HT-29 (cell line): ENCODE measurements around the gene CCDC33. TPM values are rescaled to one million over a fixed set of nuclear protein-coding genes. Genes with fewer than 3 reads are reported as not detected.
"Not testable (repeated sequence)": the region's sequence is repeated elsewhere in the genome, so short reads cannot be mapped to it uniquely, and the experiment has no call there.

Experiments used
- DNase-seq: peaks from one replicate; pipeline ENCODE4 v3.0.0-alpha.2; 2015; ENCODE audit warnings: low spot score
- total RNA-seq: library from RNA; depleted of rRNA; stranded (reverse); fragments of >200 nt; shearing (Covaris generic); gene quantifications from 2 replicates; pipeline ENCODE4 v1.2.3, GENCODE V29; 2014

Gene CCDC33
- total RNA-seq, 1 experiment from 2014 or later: 17.0 TPM

DNA sequence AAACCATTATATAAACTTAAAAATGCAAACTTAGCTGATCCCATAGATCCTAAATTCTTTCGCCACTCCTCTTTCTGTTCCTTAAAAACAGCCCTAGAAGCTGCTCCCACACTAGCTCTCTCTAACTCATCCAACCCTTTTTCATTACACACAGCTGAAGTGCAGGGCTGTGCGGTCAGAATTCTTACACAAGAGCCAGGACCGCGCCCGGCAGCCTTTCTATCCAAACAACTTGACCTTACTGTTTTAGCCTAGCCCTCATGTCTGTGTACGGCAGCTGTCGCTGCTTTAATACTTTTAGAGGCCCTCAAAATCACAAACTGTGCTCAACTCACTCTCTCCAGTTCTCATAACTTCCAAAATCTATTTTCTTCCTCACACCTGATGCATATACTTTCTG, 121.4 kb downstream of the CCDC33 start:
- not testable (repeated sequence) for DNase-seq

DNA sequence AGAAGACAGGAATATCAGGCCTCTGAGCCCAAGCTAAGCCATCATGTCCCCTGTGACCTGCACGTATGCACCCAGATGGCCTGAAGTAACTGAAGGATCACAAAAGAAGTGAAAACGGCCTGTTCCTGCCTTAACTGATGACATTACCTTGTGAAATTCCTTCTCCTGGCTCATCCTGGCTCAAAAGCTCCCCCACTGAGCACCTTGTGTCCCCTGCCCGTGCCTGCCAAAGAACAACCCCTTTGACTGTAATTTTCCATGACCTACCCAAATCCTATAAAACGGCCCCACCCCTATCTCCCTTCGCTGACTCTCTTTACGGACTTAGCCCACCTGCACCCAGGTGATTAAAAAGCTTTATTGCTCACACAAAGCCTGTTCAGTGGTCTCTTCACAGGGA, 123.2 kb downstream of the CCDC33 start:
- DNase-seq: not testable (repeated sequence)

DNA sequence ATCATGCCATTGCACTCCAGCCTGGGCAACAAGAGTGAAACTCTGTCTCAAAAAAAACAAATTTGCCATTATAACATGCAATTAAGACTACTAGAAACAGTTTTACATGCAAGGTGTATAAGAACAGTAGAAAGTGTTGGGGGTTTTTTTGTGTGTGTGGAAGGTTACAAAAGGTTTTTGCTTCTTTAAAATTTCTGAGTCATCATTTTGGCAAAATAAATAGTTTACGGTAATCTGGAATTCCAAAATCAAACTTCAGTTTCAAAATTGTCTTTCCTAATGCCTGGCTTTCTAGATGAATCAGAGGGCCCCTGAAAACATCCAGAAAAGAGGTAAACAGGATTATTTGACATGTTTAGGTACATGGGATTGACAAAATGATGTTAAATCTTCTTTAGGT, 124.7 kb downstream of the CCDC33 start:
- not testable (repeated sequence) for DNase-seq

DNA sequence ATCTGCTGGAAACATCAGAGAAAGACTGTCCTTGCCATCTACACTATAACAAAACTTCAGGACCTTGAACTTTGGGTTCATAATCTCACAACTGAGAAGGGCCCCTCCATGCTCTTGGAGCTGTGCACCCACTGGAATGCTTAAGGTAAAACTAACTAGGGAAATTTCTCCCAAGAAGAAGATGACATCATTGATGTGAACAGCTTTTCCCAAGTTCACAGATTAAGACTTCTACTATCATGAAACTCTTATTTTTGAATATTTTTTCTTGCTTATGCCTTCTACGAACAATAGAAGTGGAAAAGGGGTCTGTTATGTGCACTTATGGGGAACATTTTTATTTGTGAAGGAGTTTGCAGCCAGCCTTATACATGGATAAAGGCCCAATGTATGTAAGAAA, 126.4 kb downstream of the CCDC33 start:
- DNase-seq: no peak

DNA sequence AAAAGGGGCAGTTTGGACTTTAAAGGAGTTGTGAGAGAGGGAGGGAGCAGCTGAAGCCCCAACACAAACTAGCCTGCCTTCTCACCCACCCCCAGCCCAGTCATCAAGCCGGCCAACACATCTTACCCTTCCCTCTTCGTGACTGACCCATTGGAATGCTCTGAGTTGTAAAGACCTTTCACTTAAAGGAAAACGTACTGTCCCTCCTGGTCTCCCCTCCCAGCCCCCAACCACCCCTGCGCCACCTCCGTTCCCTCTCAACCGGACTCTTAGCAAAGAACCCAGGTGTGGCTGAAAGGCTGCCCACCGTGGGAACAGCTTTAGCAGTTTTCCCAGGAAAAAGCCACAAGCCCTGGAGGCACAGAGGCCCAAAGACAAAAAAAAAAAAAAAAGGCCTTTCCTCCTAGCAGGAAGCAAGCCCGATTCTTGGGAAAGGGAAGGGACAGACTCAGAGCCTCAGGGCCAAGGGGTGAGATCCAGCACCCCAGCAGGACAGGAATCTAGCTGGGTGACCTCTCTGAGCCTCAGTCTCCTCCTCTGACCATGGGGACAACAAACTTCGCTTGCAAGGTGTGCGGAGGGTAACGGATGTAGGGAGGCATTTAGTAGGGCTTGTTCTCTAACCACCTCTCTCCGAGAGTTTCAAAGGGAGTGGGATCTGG, 128.9 kb downstream of the CCDC33 start:
- DNase-seq: no peak

DNA sequence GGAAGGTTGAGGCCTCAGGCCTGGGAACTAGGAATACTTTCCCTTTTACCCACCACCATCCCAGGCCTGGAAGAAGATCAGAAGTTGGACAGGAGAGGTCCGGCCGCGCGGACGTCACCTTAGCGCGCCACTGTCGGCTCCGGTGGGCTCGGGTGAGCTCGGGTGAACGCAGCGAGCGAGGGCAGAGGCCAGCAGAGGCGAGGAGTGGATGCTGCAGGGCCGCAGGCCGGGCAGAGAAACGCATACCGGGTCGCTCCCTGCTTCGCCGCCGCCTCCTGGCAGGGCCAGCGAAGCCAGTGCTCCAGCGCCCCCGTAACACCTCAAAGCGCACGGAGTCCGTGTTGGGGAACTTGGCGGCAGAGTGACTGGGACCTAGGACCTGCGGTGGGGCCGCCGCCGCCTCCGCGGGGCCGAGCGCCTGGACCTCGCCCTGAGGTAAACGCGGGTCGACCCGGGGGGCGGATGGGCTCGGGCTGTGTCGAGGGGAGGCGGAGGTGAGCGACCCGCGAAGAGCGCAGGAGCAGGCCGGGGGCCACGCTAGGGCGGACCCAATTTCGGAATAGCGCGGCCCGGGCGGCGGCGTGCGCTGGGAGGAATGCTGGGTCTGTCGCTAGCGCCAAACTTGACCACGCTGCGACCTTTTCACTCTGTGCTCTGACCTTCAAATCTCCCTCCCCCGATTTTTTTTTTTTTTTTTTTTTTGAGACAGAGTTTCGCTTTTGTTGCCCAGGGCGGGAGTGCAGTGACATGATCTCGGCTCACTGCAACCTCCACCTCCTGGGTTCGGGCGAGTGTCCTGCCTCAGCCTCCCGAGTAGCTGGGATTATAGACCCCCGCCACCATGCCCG, 129.7 kb downstream of the CCDC33 start:
- DNase-seq: no peak

DNA sequence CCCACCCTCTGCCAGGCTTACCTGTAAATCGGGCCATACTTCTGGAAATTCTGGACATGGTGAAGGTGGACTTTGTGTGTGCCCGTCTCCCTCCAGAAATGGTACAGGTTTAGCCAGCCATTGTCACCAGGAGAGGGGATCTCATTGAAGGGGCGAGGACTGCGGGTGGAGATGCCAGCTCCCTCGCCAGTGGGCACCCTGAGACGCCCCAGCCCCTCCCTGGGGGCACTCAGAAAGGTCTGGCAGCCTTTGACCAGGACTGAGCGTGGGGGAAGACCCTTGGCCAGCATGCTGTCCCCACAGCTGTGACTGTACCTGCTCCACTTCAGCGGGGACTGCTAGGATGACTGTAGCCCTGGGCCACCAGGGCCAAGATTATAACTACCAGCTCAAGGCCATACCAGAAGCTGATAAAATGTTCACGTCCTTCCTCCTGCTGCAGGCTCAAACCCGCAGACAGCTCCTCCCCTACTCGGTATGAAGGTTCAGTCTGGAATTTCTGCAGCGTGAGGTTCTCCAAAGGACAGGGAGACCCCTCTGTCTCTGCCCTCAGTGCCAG, 131.2 kb downstream of the CCDC33 start, which contains the start of gene CYP11A1:
CYP11A1 (minus strand) TSS at position 351 of the 559 bp plus-strand sequence; CDS start at position 290, 61 bp downstream.
- no peak for DNase-seq

DNA sequence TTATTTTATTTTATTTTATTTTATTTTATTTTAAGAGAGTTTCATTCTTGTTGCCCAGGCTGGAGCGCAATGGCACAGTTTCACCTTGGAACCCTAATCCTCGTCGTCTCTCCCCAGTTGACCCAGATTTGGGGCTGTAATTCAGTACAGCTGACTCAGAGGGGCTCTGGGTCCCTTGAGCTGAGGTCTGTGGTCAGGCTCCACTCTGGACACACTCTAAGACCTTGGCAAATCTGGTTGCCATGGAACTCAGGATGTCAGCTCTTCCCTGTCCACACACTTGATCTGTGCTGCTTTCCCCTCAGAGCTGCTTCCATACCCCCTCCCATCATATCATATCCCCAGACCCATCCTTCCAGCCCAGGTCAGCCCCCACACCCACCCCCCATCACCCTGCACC, 132.0 kb downstream of the CCDC33 start:
- no peak for DNase-seq

DNA sequence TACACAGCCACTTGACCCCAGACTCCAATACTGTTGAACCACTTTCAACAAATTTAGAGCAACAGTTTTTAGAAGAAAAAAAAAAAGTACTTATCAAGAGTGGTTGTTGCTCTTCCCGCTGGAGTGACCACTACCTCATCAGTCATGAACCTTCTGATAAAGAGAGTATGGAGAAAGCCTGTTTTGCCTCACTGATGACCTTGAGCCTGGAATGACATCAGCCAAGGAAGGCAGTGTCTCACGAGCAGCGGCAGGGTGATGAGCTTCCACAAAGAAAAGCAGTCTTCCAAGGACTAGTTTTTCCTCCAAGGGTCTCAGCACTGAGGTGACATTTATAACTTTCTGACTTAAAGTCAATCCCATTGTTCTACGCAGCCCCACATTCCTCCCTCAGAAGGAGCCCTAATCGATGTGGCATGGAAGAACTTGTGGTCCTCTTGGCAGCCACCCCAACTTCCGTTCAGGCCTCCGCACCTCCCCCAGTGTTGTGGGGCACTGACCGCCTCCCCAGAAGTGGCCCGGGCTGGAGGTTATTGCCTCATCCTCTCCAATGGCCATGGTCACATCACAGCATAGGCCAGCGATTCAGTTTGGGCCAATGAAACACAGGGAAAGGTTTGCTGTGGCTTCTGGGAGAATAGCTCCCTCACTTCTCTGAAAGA, 133.1 kb downstream of the CCDC33 start:
- DNase-seq: no peak

DNA sequence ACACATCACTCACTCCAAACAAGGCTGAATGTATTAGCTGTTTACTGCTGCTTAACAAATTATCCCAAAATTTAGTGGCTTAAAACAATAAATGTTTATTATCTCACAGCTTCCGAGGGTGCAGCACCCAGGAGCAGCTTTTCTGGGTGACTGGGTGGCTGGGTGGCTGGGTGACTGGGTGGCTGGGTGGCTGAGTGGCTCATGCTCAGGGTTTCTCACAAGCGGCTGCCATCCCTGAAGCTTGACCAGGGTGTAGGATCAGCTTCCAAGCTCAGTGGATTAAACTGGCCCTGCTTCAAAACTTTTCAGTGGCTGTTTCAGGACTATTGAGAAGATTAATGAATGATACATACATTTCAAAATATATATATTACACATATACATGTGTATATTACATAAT, 133.6 kb downstream of the CCDC33 start:
- DNase-seq: no peak

DNA sequence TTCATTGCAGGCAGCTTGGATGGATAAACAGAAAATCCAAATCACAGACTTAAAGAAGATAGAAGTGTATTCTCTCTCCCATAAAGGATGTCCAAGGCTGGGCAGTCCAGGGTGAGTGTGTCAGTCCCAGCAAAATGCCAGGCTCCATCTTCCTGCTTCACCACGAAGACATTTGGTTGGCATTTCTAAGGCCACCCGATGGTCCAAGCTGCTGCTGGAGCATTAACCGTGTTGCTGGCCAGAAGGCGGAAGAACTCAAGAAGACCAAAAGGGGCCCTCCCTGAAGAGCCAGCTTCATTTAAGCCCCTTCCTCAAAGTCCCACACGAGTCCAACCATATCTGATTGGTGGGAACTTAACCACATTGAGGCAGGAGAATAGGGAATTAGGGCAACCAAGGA, 134.3 kb downstream of the CCDC33 start:
- no peak for DNase-seq

DNA sequence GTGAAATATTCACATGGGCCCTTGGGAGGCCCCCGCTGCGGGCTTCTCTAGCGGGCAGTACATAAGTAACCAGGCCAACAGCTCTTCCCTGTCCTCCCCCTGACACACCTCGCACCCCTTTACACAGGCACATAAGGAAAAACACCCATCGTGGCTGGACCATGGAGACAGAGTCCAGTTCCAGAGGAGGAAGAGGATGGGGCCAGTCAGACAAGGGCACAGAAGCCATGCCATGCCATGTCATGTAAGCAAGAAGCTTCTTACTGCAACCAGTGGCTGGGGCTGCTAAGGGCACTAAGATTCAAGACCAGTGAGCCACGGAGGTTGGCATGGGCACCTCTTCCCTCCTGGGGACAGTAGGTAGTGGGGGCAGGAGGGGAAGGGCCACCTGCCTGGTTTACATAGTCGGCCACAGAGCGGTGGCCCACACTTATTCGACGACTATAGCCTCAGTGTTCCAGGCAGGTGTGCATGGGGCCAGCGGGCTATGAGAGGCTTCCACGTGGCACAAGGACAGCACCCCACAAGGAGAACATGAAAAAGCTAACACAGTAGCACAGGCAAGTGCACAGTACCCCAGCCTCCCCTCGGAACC, 137.0 kb downstream of the CCDC33 start:
- no peak for DNase-seq

DNA sequence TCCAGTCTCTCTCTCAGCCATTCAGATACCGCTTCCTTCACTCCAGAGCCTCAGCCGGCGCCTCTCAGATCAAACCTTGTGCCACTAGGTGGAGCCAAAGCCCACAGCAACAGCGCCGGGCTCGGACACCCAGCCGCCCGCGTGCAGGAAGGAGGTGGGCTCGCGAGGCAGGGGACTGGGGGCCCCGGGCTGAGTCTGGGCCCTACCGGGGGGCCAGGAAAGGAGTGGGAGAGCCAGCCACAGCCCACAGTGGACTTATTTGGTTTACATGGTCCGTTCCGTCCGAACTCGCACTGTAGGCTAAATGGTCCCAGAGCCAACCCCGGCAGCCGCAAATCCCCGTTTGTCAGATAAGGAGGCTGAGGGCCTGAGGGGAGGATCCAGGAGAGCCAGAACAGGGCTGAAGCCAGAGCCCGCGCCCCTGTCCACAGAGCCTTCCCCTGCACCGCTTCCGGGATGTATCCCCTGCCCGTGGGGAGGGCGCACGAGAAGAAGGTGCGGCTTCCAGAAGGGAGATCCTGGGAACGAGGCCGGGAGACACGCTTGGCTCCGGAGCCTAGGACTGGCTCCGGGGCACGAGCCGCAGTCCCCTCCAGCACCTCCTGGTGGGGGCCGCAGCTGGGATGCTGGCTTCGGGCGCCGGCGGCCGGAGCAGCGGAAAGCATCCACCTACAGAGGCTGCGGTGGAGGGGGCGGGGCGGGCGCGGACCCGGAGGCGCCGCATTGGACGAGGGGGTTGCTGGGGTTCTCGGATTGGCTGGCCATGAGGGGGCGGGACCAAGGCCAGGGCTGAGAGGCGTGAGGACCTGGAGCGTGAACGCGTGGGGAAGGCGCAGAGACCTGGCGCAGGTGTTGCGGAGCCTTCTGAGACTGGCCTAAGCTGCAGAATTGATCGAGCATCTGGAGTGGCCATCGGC, 137.9 kb downstream of the CCDC33 start:
- peak; percentile 95 for DNase-seq

DNA sequence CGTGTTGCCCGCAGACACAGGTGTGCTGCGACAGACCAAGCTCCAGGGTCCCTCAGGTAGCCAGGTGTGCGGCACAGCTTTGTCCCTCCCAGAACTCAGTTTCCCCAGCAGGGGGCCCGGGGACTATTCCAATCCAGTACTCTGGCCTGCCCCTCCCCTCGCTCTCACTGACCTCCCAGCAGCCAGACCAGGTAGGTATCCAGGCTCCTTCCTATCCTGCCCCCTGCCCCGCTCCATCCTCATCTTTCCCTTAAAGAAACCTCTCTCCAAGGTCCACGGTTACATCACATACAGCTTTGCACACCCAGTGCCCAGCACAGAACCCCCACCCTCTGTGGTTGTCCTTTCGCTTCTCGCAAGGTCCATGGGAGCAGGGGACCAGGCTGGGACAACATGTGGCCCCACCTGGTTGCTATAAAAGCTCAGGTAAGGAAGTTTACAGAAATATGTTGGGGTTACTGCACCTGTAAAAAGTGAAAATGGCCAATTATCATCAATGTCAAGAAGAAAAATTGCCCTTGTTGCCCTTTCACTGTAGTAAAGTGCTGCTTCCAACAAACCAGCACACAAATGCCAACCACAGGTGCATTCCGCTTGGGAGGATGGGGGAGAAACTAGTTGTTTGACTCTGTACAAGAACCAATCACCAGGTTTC, 138.6 kb downstream of the CCDC33 start:
- no peak for DNase-seq

DNA sequence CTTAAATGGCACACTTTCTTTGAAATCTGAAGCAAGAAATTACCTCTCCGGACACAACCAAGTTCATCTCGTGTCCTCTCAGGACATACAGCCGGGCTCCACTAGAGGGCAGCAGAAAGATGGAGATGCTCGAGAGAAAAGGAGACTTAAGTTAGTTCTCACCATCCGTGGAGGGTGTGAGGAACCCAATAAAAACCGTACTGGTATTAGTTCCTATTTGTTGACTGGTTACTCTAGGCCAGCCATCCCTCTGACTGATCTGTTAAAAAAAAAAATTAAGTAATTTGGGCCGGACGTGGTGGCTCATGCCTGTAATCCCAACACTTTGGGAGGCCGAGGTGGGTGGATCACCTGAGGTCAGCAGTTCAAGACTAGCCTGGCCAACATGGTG, 139.2 kb downstream of the CCDC33 start:
- DNase-seq: peak; percentile 92

DNA sequence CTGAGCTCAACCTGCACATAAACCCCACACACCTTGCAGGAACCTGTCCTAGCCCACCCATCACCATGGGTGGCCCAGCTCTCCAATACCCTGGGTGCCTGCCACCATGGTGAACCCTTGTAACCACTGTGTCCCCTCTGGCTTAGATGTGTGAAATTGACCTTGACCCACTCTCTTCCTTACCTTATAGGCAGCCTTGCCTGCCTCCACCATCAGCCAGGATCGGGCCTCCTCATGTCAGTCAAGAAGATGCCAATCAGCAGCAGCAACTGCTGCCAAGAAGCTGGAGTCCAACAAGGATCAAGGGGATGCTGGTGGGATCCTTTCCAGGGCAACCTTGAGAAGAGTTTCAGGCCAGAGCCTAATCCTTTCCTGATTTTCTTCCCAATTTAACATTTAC, 140.1 kb downstream of the CCDC33 start:
- DNase-seq: no peak

DNA sequence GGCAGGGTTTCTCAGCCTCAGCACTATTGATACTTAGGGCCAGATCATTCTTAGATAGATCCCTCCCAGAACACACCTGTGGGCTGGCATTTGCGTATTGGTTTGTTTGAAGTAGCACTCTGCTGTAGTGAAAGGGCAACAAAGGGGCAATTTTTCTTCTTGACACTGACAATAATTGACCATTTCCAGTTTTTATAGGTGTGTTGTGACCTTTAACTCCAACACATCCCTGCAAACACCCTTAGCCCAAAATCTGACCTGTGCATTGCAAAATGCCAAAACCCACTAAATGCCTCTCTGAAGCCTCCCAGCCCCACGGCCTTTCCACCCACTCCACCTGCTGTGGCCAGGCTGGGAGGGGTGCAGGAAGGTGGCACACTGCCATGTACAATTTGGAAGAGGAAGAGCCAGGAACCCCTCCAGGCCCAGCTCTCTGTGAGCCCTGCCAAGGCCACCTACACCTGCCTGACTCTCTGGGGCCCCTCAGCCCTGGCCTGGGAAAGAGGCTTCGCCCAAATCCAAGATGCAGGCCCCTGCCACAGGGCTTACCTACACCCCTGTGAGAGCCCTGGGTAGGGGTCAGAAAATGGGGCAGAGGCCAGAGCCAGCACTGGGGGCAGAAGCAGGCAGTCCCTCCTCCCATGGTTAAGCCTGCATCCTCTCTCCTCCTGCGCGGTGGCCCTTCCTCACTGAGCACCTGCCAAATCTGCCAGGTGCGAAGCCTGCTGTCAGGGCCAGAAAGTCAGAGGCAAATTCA, 140.9 kb downstream of the CCDC33 start:
- DNase-seq: no peak

DNA sequence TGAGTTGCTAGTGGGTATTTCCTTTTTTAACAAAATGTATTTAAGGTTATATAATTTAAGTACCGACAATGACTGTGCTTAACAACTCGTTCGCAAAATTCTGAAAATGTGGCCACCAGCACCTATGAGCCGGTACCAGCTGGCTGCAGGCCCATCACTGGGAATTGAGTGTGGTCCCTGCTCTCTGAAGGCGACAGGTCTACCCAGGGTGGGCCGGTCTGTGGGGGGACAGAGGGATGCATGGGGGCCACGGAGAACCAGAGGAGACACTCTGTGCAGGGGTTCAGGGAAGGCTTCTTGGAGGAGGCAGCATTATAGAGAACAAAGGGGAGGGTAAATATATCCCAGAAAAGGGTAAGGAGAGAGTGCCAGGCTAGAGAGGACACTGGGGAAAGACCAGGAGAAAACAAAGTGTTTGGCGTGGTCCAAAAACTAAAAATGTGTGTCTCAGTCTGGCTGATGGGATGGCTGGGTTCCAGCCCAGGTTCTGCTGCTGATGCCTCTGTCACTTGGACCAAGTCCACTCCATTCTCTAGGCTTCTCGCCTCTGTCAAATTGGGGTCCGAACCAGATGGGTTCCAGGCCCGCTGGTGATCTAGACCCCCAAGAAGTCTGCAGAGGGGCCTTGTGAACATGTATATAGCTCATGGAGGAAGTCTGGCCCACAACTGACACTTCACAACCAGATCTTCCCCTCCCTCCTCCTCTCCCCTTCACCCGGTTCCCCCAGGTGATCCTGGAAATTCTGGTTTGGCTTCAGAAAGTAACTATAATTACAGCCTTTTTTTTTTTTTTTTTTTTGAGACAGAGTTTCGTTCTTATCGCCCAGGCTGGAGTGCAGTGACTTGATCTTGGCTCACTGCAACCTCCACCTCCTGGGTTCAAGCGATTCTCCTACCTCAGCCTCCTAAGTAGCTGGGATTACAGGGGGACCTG, 142.0 kb downstream of the CCDC33 start:
- no peak for DNase-seq
